ENCODE measurements around the gene C5orf34.
"Not testable (repeated sequence)": the region's sequence is repeated elsewhere in the genome, so short reads cannot be mapped to it uniquely, and the experiment has no call there.

The C5orf34 gene

GRCh38 chr5:43514471-43514815, 505 bp downstream of the C5orf34 start:
- DNase-seq: no peak

GRCh38 chr5:43514025-43514424, 923 bp downstream of the C5orf34 start:
- DNase-seq: no peak

DNA sequence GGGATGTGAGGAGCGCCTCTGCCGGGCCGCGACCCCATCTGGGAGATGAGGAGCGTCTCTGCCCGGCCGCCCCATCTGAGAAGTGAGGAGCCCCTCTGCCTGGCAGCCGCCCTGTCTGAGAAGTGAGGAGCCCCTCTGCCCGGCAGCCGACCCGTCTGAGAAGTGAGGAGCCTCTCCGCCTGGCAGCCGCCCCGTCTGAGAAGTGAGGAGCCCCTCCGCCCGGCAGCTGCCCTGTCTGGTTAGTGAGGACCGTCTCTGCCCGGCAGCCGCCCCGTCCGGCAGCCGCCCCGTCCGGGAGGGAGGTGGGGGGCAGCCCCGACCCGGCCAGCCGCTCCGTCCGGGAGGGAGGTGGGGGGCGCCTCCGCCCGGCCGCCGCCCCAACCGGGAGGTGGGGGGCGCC, 3.9 kb downstream of the C5orf34 start:
- not testable (repeated sequence) for DNase-seq

- DNase-seq: no peak
Observed at GRCh38 chr5:43498581-43498980, 16.4 kb downstream of the C5orf34 start.

DNA sequence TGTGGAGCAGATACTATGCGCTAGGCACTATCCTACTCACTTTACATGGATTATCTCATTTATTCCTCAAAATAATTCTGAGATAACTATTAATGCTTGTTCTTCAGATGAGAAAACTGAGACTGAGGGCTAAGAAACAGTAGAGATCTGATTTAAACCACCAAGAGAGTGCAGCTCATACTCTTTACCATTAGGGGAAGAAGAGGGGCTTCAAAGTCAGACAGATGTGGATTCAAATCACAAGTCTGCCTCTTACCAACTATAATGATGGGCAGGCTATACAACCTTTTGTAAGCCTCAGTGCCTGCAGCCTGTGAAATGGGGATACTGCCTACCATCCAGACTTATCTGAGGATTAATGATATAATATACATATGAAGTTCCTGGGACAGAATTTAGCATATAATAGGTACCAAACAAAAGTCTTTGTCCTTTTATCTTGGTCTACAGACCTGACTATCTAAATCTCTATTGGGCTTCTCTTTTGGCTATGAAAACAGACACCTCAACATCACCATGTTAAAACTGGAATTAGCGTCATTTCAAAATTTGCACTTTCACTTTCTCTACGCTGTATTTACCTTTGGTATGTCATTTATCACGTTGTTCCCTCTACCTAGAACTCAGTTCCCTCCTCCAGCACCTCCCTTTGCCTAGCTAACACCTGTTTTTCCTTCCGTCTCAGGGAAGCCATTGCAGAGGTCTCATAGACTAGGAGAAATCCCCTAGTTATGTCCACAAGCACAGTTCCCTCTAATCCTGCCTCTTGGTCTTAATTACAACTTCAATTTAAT, 17.4 kb downstream of the C5orf34 start:
- no peak for DNase-seq

DNA sequence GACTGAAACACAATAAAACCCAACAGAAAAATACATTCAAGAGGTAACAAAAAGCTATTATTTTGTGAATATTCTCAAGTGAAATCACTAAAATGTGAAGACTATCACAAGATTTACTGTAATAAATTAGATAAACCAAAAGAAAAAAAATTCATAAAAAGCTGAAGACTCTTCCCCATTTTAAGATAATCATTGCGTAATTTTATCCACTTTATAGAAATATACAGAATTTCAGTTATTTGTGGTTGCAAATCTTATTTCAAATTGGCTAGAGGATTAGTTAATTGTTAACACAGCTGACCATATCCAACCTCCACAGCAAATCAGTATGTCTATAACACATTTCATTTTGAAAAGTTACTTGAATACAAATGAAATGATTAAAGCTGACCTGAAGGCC, 23.6 kb downstream of the C5orf34 start:
- no peak for DNase-seq

DNA sequence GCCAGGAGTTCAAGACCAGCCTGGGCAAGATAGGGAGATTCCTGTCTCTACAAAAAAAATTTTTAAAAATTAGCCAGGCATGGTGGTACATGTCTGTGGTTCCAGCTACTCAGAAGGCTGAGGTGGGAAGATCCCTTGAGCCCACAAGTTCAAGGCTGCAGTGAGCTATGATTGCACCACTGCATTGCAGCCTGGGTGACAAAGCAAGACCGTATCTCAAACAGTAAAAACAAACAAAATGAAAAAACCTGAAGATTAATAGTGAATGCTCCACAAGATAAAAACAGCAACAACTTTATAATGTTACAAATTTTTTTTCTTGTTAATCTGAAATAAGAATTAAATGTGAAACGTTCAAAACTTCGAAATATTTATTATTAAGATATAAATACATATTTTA, 28.6 kb downstream of the C5orf34 start:
- DNase-seq: no peak

GRCh38 chr5:43485406-43485805, 29.5 kb downstream of the C5orf34 start:
- DNase-seq: no peak

GRCh38 chr5:43484106-43484849, 30.7 kb downstream of the C5orf34 start:
- peak; percentile 88 to 89 for DNase-seq

GRCh38 chr5:43483298-43484105, 31.4 kb downstream of the C5orf34 start, which contains the start of gene TMEM267:
Gene TMEM267, minus strand, starts transcription at chr5:43483865. Its CDS starts 29,896 bp downstream, at chr5:43453969.
- peak; percentile 90 to 91 for DNase-seq

DNA sequence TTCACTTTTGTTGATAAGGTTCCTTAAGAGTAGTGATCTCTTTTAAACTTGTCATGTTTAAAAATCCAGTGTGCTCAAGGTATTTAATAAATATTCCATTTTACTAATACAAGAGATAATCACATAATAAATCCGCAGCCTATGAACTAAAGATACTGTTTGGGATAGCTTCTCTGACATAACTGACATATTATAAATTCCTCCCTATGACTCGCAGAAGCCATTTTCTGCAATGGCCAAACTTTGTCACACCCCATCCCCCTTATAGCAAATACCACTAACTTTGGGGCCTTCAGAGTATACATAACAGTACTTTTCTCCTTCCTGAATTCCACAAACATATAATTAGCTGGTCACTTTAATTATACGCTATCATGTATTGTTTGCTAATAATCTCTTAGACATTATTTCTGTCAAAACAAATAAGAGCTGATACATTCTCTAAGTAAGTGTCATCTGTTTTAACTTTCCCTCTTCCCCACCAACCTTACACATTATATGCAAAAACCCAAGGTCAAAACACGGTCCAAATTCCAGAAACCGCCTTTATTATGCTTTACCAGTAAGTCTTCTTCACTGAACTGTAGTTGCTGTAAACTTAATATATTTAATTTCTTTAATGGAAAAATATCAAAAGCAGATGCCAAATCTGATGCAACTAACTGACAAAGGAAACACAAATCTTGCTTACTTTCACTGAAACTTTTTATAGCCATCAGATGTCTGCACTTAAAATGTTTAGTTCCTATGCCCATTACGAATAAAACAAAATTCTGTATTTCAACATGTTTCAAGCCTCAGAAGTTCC, 32.3 kb downstream of the C5orf34 start:
- DNase-seq: no peak

GRCh38 chr5:43469671-43470391, 45.1 kb downstream of the C5orf34 start:
- DNase-seq: no peak

GRCh38 chr5:43467100-43467499, 47.8 kb downstream of the C5orf34 start:
- DNase-seq: no peak

DNA sequence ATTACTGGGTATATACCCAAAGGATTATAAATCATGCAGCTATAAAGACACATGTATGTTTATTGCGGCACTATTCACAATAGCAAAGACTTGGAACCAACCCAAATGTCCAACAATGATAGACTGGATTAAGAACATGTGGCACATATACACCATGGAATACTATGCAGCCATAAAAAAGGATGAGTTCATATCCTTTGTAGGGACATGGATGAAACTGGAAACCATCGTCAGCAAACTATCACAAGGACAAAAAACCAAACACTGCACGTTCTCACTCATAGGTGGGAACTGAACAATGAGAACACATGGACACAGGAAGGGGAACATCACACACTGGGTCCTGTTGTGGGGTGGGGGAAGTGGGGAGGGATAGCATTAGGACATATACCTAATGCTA, 49.5 kb downstream of the C5orf34 start:
- not testable (repeated sequence) for DNase-seq

DNA sequence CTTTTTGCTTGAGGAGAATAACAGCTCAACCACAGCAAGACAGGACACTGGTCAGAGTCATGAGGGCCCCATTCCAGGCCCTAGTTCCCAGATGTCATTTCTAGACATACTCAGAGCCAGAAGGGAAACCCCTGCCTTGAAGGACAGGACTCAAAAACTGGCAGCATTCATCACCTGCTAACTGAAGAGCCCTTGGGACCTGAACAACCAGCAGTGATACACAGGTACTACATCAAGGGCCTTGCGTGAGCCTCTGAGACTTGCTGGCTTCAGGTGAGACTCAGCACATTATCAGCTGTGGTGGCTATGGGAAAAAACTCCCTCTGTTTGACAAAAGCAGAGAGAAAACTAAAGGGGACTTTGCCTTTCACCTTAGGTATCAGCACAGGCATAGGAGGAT, 53.9 kb downstream of the C5orf34 start:
- DNase-seq: no peak

DNA sequence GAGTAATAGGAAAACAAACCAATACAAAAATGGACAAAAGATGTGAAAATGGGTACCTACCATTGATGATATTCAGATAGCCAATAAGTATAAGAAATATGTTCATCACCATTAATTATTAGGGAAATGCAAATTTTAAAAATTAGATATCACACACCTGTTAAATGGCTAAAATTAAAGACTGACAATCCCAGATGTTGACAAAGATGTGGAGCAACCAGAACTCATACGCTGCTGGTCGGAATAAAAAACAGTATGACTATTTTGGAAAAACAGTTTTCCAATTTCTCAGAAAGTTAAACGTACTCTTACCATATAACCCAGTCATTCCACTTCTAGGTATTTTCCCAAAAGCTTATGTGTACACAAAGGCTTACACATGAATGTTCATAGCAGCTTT, 58.4 kb downstream of the C5orf34 start:
- no peak for DNase-seq

DNA sequence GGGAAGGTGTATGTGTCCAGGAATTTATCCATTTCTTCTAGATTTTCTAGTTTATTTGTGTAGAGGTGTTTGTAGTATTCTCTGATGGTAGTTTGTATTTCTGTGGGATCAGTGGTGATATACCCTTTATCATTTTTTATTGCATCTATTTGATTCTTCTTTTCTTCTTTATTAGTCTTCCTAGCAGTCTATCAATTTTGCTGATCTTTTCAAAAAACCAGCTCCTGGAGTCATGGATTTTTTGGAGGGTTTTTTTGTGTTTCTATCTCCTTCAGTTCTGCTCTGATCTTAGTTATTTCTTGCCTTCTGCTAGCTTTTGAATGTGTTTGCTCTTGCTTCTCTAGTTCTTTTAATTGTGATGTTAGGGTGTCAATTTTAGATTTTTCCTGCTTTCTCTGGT, 73.4 kb downstream of the C5orf34 start:
- DNase-seq: not testable (repeated sequence)

GRCh38 chr5:43437062-43437660, 77.8 kb downstream of the C5orf34 start:
- no peak for DNase-seq

Measured in CD4-positive, alpha-beta T cell treated with Interleukin-1 beta for 1 hour (primary cell).